Spleen (tissue), 7 donors: ENCODE measurements around the gene GPC4.

Source experiments
- POLR2A ChIP-seq, 3 donors: fragments of 450-650 bp; IDR thresholded peaks; one replicate each; pipeline ENCODE4 v1.5.1; 2017; ENCODE audit warnings: antibody characterized with exemption in 3 of 3, mild to moderate bottlenecking in 1 of 3
- POLR2AphosphoS5 ChIP-seq, 3 donors: sonication (generic); formaldehyde crosslinking; IDR thresholded peaks; one replicate each; pipeline ENCODE4 v1.5.1; 2017; ENCODE audit warnings: antibody characterized with exemption in 3 of 3
- TF ChIP-seq, protein P1 (sequence below), 11 experiments: fragments of 200-600 bp in 7 of 11; fragments of 450-650 bp in 4 of 11; sonication (generic) in 4 of 11; IDR thresholded peaks in 8 of 11; conservative IDR thresholded peaks in 3 of 11; 1 replicate in 7 of 11; 2 replicates in 4 of 11; pipeline versions ENCODE4 v1.4.0 to v1.8.0; 2016 to 2021; ENCODE audit warnings: antibody characterized with exemption in 11 of 11, inconsistent platforms in 4 of 11, mild to moderate bottlenecking in 1 of 11
- donor health status: DM: no; HTN: no; CAD: no; lungs with moderate emphysema.
- donor health status: DM: no; HTN: no; CAD: no.
- donor health status: DM: no; HTN: no; CAD: no.

- TF ChIP-seq, protein P1, sequence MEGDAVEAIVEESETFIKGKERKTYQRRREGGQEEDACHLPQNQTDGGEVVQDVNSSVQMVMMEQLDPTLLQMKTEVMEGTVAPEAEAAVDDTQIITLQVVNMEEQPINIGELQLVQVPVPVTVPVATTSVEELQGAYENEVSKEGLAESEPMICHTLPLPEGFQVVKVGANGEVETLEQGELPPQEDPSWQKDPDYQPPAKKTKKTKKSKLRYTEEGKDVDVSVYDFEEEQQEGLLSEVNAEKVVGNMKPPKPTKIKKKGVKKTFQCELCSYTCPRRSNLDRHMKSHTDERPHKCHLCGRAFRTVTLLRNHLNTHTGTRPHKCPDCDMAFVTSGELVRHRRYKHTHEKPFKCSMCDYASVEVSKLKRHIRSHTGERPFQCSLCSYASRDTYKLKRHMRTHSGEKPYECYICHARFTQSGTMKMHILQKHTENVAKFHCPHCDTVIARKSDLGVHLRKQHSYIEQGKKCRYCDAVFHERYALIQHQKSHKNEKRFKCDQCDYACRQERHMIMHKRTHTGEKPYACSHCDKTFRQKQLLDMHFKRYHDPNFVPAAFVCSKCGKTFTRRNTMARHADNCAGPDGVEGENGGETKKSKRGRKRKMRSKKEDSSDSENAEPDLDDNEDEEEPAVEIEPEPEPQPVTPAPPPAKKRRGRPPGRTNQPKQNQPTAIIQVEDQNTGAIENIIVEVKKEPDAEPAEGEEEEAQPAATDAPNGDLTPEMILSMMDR (IDR thresholded peaks at IDR 0.05 in 8 of 11, conservative IDR thresholded peaks at IDR 0.05 in 3 of 11): no peak
- TF ChIP-seq POLR2A (IDR thresholded peaks at IDR 0.05) (no peak), POLR2AphosphoS5 (IDR thresholded peaks at IDR 0.05) (no peak)
Measured at GRCh38 chrX:133337250-133337649, 78.0 kb downstream of the GPC4 start.
